NCI-H1436 (cell line): ENCODE results near the gene LRRN4CL.
A peak's percentile ranks its signal among the peaks of the same experiment; 100 is the strongest.

Source experiments
- DNase-seq: peaks from one replicate; lab custom pipeline; 2025; lab: John Stamatoyannopoulos, UW

LRRN4CL gene

DNA sequence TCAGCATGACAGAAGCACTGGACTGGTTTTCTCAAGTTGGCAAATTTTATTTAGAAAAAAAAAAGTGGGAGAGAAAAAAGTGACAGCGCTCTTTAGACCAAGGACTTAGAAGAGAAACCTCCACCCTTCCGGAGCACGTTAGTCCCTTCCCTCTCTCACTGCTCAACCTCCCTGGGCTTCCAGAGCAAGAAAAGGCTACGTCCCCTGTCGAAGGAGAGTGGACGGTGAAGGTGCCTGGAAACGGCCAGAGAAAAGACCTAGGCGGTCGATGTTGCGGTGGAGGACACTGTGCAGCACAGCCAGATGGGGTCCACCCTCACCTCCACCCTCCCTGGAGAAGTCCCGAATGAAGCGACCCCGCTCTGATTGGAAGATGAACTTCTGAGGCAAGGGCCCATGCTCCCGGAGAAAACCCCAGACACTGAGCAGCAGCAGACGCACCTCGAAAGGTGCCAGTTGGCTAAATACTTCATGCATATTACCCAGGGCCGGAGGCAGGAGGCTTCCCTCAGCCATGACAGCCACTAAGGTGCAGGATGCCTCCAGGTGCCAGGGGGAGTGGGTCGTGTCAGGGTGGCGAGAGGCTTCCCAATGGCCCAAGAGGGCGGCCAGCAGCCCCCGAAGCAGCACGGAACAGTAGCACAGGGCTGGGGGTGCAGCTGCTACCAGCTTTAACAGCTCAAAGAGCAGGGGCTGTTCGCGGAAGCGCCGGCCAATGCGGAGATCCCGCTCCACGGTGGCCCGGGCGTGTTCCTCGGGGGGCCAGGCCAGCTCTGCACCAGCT lies 42.3 kb downstream of the LRRN4CL start:
- DNase-seq: no peak

DNA sequence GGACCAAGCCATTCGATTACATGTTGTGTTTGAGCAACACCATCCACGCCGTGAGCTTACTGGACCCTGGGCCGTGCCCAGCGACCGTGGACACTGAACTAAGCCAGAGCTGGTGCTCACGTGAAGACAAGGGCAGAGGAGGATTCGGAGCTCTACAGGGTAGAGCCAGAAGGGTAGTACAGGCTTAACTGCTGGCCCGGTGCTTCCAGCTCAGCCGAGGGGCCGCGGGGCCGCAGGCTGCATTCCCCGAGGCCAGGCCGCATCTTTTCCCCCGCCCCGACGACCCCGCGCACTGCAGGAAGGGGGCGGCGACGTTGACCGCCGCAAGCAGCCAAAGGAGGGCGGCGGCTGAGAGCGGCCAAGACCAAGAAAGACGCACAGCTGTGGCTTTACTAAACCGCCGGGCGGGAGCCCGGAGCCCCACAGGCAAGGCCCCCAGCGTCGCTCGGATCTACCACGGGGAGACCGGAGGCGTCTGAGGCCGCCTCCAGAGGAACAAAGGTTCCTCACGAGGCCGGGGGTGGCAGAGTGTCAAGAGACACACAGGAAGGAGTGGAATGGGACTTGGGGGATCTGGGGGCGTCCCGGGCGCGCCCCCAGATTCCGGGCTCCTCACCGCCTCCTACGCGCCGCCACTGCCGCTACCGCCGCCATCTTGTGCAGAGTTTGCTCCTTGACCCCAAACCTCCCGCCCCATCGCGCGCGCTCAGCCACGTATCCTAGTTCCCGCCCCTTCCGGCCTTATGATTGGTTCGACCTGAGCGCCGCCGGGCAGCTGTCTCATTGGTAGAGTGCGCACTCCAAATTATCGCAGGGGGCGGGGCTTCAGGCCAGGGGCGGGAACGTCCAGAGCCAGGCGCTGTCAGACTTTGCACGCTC lies 43.1 kb downstream of the LRRN4CL start, which contains the start of gene GANAB:
Gene GANAB, minus strand, starts transcription at position 668 of the 879 bp plus-strand sequence. Its CDS starts 14 bp downstream, at position 654.
- peak; percentile 98 for DNase-seq

DNA sequence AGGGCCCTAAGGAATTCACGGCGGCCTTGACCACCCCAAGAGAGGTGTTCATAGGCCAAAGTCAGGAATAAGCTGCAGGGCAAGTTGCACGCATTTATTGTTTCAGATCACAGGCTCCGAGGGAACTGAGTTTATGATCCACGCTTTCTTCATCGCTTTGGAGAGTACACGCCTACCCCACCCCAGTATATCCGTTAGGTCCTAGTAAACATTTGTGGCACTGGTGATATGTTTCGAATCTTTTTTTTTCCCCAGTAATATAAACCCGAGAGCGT lies 43.7 kb downstream of the LRRN4CL start:
- no peak for DNase-seq

DNA sequence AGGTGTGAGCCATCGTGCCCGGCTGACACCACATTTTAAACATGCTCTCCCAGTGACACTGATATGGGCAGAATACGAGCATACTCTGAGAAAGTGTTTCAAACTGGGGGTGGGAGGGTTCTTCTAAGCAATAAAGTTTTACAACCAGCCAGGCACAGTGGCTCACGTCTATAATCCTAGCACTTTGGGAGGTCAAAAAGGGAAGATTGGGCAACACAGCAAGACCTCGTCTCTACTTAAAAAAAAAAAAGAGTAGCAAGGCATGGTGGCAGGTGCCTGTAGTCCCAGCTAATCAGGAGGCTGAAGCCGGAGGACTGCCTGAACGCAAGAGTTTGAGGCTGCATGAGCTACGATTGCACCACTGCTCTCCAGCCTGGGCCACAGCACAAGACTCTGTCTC lies 45.1 kb downstream of the LRRN4CL start:
- no peak for DNase-seq
